Colonic mucosa (tissue), 4 donors: ENCODE data around the gene CRACDL. TPM values are rescaled to one million over a fixed set of nuclear protein-coding genes. Genes with fewer than 3 reads are reported as not detected.

Source experiments
- DNase-seq: peaks from one replicate; pipeline ENCODE4 v3.0.0-alpha.2; 2020
- H3K27ac ChIP-seq: fragments of 200-600 bp; one replicate; pipeline ENCODE4 v1.8.0; 2021
- H3K27me3 ChIP-seq: fragments of 200-600 bp; one replicate; pipeline ENCODE4 v1.8.0; 2021
- H3K36me3 ChIP-seq: fragments of 200-600 bp; one replicate; pipeline ENCODE4 v1.8.0; 2021
- H3K4me1 ChIP-seq: fragments of 200-600 bp; one replicate; pipeline ENCODE4 v1.8.0; 2021; ENCODE audit warnings: mild to moderate bottlenecking
- H3K4me3 ChIP-seq: fragments of 200-600 bp; one replicate; pipeline ENCODE4 v1.8.0; 2021
- H3K9ac ChIP-seq, 2 donors: one replicate each; pipeline ENCODE4 v1.7.0; 2013; ENCODE audit warnings: control low read depth in 2 of 2, low read depth in 2 of 2, low read length in 2 of 2
- H3K9me3 ChIP-seq: fragments of 200-600 bp; one replicate; pipeline ENCODE4 v1.8.0; 2021
- intact Hi-C: fragments of 100-400 bp; cut with DNase I; formaldehyde crosslinking; loops from one replicate; pipeline ENCODE4 v1.14.1; 2022
- total RNA-seq, 2 donors: library from RNA; stranded (reverse); fragmentation: NEBNext Ultra II Directional in 1 of 2; extraction: Animal tissue kit (Norgen Biotek cat#: 25700) in 1 of 2; gene quantifications; one replicate each; pipeline ENCODE4 v1.2.1, GENCODE V29; 2021
- TF ChIP-seq, protein P1 (sequence below): fragments of 200-600 bp; IDR thresholded peaks from one replicate; pipeline ENCODE4 v1.8.0; 2022; ENCODE audit warnings: antibody characterized with exemption, mild to moderate bottlenecking
- donor health status: healthy.
- donor health status: DM: no; HTN: no; CAD: no.
- donor health status: DM: no; HTN: no; CAD: no.

Gene CRACDL
- total RNA-seq, 2 donors from 2014 or later, result 11.5 to 22.3 TPM

DNA sequence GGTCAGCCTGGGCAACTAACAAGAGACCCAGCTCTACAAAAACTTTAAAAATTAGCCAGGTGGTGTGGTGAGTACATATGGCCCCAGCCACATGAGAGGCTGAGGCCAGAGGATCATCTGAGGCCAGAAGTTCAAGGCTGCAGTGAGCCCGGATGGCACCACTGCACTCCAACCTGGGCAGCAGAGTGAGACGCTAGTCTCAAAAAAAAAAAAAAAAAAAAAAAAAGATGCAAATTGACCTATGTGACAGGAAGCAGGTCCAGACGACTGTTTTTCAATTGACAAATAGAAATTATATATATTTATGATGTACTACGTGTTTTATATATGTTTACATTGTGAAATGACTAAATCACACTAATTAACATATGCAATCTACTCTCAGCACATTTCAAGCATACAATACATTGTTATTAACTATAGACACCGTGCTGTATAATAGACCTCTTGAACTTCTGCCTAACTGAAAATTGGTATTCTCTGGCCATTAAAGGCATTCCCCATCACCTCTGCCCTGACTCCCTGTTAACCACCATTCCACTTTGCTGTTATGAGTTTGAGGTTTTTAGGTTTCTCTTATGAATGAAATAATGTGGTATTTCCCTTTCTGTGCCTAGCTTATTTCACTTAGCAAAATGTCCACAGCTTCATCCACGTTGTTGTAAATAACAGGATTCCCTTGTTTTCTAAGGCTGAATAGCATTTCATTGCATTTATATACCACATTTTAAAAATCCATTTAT is 172.6 kb downstream of the CRACDL start:
- Histone ChIP-seq H3K9ac (no peak overlapping the region), H3K27ac (no peak overlapping the region), H3K4me1 (peaks cover 3% of the 10 kb centered on the region), H3K9me3 (no peaks in the 10 kb centered on the region), H3K27me3 (no peaks in the 10 kb centered on the region), H3K36me3 (no peaks in the 10 kb centered on the region), H3K4me3 (no peak overlapping the region)
- TF ChIP-seq, protein P1, sequence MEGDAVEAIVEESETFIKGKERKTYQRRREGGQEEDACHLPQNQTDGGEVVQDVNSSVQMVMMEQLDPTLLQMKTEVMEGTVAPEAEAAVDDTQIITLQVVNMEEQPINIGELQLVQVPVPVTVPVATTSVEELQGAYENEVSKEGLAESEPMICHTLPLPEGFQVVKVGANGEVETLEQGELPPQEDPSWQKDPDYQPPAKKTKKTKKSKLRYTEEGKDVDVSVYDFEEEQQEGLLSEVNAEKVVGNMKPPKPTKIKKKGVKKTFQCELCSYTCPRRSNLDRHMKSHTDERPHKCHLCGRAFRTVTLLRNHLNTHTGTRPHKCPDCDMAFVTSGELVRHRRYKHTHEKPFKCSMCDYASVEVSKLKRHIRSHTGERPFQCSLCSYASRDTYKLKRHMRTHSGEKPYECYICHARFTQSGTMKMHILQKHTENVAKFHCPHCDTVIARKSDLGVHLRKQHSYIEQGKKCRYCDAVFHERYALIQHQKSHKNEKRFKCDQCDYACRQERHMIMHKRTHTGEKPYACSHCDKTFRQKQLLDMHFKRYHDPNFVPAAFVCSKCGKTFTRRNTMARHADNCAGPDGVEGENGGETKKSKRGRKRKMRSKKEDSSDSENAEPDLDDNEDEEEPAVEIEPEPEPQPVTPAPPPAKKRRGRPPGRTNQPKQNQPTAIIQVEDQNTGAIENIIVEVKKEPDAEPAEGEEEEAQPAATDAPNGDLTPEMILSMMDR, result no peak
- intact Hi-C loops, result no loop called here
- DNase-seq, result no peak

DNA sequence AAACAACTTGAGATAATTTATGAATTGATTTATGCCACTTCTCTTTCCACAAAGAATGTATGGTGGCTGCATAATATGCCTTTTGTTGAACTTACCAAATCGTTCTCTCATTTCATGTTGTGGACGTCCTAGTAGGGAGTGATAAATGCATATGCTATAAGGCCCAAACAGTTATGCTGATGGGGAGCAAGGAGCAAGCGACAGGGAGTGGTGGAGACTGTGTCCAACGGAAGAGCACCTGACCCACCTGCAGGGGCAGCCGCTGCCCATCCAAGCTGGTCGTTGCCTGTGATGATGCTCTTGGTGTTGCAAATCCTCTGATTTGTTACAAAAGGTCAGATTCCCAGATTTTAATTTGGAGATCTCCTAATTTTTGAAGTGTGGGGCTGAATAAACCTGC is 174.1 kb downstream of the CRACDL start:
- Histone ChIP-seq H3K36me3 (no peaks in the 10 kb centered on the region), H3K9me3 (no peaks in the 10 kb centered on the region), H3K27ac (no peak overlapping the region), H3K4me3 (no peak overlapping the region), H3K9ac (no peak overlapping the region), H3K4me1 (peaks cover 3% of the 10 kb centered on the region), H3K27me3 (no peaks in the 10 kb centered on the region)
- intact Hi-C loops, result no loop called here
- TF ChIP-seq, protein P1, result no peak
- no peak for DNase-seq

GRCh38 chr2:98761267-98761781 is 174.7 kb downstream of the CRACDL start:
- Histone ChIP-seq H3K27me3 (no peaks in the 10 kb centered on the region), H3K4me3 (no peak overlapping the region), H3K36me3 (no peaks in the 10 kb centered on the region), H3K4me1 (peaks cover 3% of the 10 kb centered on the region), H3K27ac (no peak overlapping the region), H3K9me3 (no peaks in the 10 kb centered on the region), H3K9ac (no peak overlapping the region)
- TF ChIP-seq, protein P1, result no peak
- no peak for DNase-seq
- intact Hi-C loops, result no loop called here

GRCh38 chr2:98759827-98760625 is 176.0 kb downstream of the CRACDL start:
- H3K27ac ChIP-seq, result no peak overlapping the region
- H3K4me1 ChIP-seq, result peaks cover 3% of the 10 kb centered on the region
- no peaks in the 10 kb centered on the region for H3K36me3 ChIP-seq
- no peak for DNase-seq
- H3K9ac ChIP-seq, result no peak overlapping the region
- H3K27me3 ChIP-seq, result no peaks in the 10 kb centered on the region
- H3K4me3 ChIP-seq, result no peak overlapping the region
- intact Hi-C loops, result no loop called here
- TF ChIP-seq, protein P1, result no peak
- no peaks in the 10 kb centered on the region for H3K9me3 ChIP-seq

- Histone ChIP-seq H3K4me3 (no peak overlapping the region), H3K36me3 (no peaks in the 10 kb centered on the region), H3K9ac (no peak overlapping the region), H3K27ac (peak overlapping the region; percentile 45), H3K4me1 (peaks cover 3% of the 10 kb centered on the region), H3K27me3 (no peaks in the 10 kb centered on the region), H3K9me3 (no peaks in the 10 kb centered on the region)
- intact Hi-C loops, result no loop called here
- DNase-seq, result no peak
- TF ChIP-seq, protein P1, result no peak
These were observed 176.7 kb downstream of the CRACDL start for GRCh38 chr2:98759338-98759737.
